Muscle layer of colon (tissue), 2 donors: Measurements from ENCODE around the gene CDK19.
"Not testable (repeated sequence)": the region's sequence is repeated elsewhere in the genome, so short reads cannot be mapped to it uniquely, and the experiment has no call there.

ENCODE experiments used
- H3K27ac ChIP-seq: one replicate; pipeline ENCODE4 v1.7.0; 2013; ENCODE audit warnings: low read depth, mild to moderate bottlenecking, low read length, moderate library complexity
- H3K27me3 ChIP-seq, 2 donors: one replicate each; pipeline ENCODE4 v1.7.0; 2013; ENCODE audit warnings: low read length in 2 of 2, mild to moderate bottlenecking in 2 of 2; ENCODE audit not compliant: insufficient read depth in 2 of 2, control insufficient read depth in 1 of 2
- H3K36me3 ChIP-seq: one replicate; pipeline ENCODE4 v1.7.0; 2013; ENCODE audit warnings: mild to moderate bottlenecking, low read length; ENCODE audit not compliant: insufficient read depth
- H3K4me1 ChIP-seq: one replicate; pipeline ENCODE4 v1.7.0; 2013; ENCODE audit warnings: mild to moderate bottlenecking, low read length; ENCODE audit not compliant: insufficient read depth
- H3K4me3 ChIP-seq, 2 donors: one replicate each; pipeline ENCODE4 v1.7.0; 2013; ENCODE audit warnings: low read length in 2 of 2, low read depth in 1 of 2, mild to moderate bottlenecking in 1 of 2, moderate library complexity in 1 of 2
- H3K9ac ChIP-seq: one replicate; pipeline ENCODE4 v1.7.0; 2013; ENCODE audit warnings: low read length
- H3K9me3 ChIP-seq: one replicate; pipeline ENCODE4 v1.7.0; 2013; ENCODE audit warnings: mild to moderate bottlenecking, low read length
- donor health status: abdominal sarcoma.
- donor health status: Adenocarcinoma of cecum.

CDK19 gene

DNA sequence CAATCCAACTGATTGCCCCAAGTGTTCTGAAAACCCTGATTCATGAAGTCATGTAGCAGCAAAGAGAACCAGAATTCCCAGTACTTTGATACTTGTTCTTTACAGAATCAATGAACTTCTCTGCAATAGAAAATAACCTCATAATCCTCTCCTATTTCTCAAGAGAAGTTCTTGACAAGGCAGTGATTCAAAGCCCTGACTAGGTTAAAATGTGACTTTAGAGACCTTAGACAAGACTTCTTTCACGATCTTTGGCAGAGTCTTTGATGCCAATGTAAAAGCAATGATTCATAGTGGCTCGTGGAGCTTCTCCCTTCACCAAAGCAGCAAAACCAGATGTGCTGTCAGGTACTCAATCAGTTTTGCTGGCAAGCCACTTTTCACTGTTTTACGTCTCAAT, 95.2 kb downstream of the CDK19 start:
- H3K4me1 ChIP-seq = no peaks in the 10 kb centered on the region
- no peaks in the 10 kb centered on the region for H3K27me3 ChIP-seq
- H3K9ac ChIP-seq = no peak overlapping the region
- no peaks in the 10 kb centered on the region for H3K9me3 ChIP-seq
- no peak overlapping the region for H3K27ac ChIP-seq
- H3K4me3 ChIP-seq = no peak overlapping the region
- H3K36me3 ChIP-seq = no peaks in the 10 kb centered on the region

DNA sequence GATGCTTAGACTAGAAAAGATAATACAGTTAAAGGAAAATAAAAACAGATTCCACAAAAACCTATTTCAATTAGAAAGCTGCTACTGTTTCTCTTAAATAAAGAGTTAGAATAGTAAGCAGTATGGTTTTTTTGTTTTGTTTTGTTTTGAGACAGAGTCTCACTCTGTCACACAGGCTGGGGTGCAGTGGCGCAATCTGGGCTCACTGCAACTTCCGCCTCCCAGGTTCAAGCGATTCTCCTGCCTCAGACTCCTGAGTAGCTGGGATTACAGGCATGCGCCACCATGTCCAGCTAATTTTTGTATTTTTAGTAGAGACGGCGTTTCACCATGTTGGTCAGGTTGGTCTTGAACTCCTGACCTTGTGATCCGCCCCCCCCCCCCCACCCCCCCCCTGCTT, 95.7 kb downstream of the CDK19 start:
- H3K4me1 ChIP-seq, H3K27me3 ChIP-seq, H3K9ac ChIP-seq, H3K4me3 ChIP-seq, H3K36me3 ChIP-seq, H3K27ac ChIP-seq, H3K9me3 ChIP-seq: not testable (repeated sequence)

- no peaks in the 10 kb centered on the region for H3K9me3 ChIP-seq
- H3K4me3 ChIP-seq = no peak overlapping the region
Measured at GRCh38 chr6:110714143-110714542, 101.1 kb downstream of the CDK19 start.

DNA sequence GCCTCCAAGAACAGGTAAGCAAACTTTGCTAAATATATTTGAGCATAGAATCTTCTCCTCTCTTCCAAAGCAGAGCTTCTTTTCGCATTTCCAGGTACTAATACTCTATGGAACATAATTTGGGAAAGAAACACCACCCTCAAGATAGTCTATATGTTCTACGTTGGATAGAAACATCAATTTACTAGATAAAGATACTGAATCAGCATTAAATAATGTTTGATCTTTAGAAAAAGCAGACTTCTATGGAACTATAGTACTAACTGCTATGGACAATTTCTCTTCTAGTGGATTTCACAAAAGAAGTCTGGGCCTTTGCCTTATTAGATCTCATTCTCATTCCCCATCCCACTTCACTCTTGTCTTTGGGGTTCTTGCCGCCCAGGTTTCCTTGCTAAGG, 103.0 kb downstream of the CDK19 start:
- Histone ChIP-seq H3K9ac (no peak overlapping the region), H3K27ac (no peak overlapping the region)

More at GRCh38 chr6:110714143-110714542, 101.1 kb downstream of the CDK19 start:
- Histone ChIP-seq H3K36me3 (no peaks in the 10 kb centered on the region), H3K4me1 (no peaks in the 10 kb centered on the region), H3K27ac (no peak overlapping the region), H3K9ac (no peak overlapping the region), H3K27me3 (no peaks in the 10 kb centered on the region)

GRCh38 chr6:110710115-110710514, 105.2 kb downstream of the CDK19 start:
- H3K27me3 ChIP-seq = no peaks in the 10 kb centered on the region
- H3K9ac ChIP-seq = no peak overlapping the region
- no peaks in the 10 kb centered on the region for H3K4me1 ChIP-seq
- H3K4me3 ChIP-seq = no peak overlapping the region
- no peaks in the 10 kb centered on the region for H3K36me3 ChIP-seq
- no peaks in the 10 kb centered on the region for H3K9me3 ChIP-seq
- H3K27ac ChIP-seq = no peak overlapping the region

More for the DNA sequence above, 103.0 kb downstream of the CDK19 start:
- no peaks in the 10 kb centered on the region for H3K9me3 ChIP-seq
- no peak overlapping the region for H3K4me3 ChIP-seq
- no peaks in the 10 kb centered on the region for H3K4me1 ChIP-seq
- no peaks in the 10 kb centered on the region for H3K36me3 ChIP-seq
- no peaks in the 10 kb centered on the region for H3K27me3 ChIP-seq

GRCh38 chr6:110708295-110708950, 106.8 kb downstream of the CDK19 start:
- H3K36me3 ChIP-seq = no peaks in the 10 kb centered on the region
- no peaks in the 10 kb centered on the region for H3K9me3 ChIP-seq
- no peaks in the 10 kb centered on the region for H3K27me3 ChIP-seq
- H3K27ac ChIP-seq = no peak overlapping the region
- no peaks in the 10 kb centered on the region for H3K4me1 ChIP-seq
- no peak overlapping the region for H3K9ac ChIP-seq
- no peak overlapping the region for H3K4me3 ChIP-seq

DNA sequence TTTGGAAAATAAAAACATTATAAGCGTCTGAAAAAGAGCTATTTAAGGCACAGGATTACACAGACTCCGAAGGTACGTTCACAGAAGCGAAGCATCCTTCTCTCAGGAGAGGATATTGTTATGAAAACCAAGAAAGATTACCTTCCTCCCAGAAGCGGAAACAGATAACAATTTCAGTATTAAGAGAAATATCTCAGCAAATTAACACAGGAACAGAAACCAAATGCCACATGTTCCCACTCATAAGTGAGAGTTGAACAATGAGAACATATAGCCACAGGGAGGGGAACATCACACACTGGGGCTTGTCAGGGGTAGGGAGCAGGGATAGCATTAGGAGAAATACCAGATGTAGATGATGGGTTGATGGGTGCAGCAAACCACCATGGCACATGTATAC, 109.7 kb downstream of the CDK19 start:
- no peak overlapping the region for H3K9ac ChIP-seq
- H3K27me3 ChIP-seq = no peaks in the 10 kb centered on the region
- no peaks in the 10 kb centered on the region for H3K4me1 ChIP-seq
- no peak overlapping the region for H3K27ac ChIP-seq
- H3K4me3 ChIP-seq = no peak overlapping the region
- H3K9me3 ChIP-seq = no peaks in the 10 kb centered on the region
- H3K36me3 ChIP-seq = no peaks in the 10 kb centered on the region

GRCh38 chr6:110703906-110704594, 111.2 kb downstream of the CDK19 start:
- Histone ChIP-seq H3K9ac (no peak overlapping the region), H3K4me3 (no peak overlapping the region), H3K9me3 (no peaks in the 10 kb centered on the region), H3K4me1 (no peaks in the 10 kb centered on the region), H3K27ac (no peak overlapping the region), H3K36me3 (no peaks in the 10 kb centered on the region), H3K27me3 (no peaks in the 10 kb centered on the region)

- no peak overlapping the region for H3K9ac ChIP-seq
- H3K9me3 ChIP-seq = no peaks in the 10 kb centered on the region
- no peak overlapping the region for H3K4me3 ChIP-seq
- H3K27ac ChIP-seq = no peak overlapping the region
- no peaks in the 10 kb centered on the region for H3K36me3 ChIP-seq
- no peaks in the 10 kb centered on the region for H3K4me1 ChIP-seq
- no peaks in the 10 kb centered on the region for H3K27me3 ChIP-seq
Measured at GRCh38 chr6:110703010-110703905, 112.0 kb downstream of the CDK19 start.

DNA sequence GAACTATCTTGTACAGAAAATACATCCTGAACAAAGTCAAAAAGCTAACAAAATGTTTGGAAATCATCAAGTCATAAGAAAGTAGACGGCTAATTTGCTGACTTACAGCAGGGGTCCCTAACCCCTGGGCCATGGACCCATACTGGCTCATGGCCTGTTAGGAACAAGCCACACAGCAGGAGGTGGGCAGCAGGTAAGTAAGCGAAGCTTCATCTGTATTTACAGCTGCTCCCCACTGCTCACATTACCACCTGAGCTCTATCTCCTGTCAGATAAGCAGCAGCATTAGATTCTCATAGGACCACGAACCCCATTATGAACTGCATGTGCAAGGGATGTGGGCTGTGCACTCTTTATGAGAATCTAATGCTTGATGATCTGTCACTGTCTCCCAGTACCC, 115.5 kb downstream of the CDK19 start:
- H3K27ac ChIP-seq = no peak overlapping the region
- no peaks in the 10 kb centered on the region for H3K36me3 ChIP-seq
- H3K4me1 ChIP-seq = no peaks in the 10 kb centered on the region
- no peak overlapping the region for H3K4me3 ChIP-seq
- H3K27me3 ChIP-seq = no peaks in the 10 kb centered on the region
- no peaks in the 10 kb centered on the region for H3K9me3 ChIP-seq
- no peak overlapping the region for H3K9ac ChIP-seq

DNA sequence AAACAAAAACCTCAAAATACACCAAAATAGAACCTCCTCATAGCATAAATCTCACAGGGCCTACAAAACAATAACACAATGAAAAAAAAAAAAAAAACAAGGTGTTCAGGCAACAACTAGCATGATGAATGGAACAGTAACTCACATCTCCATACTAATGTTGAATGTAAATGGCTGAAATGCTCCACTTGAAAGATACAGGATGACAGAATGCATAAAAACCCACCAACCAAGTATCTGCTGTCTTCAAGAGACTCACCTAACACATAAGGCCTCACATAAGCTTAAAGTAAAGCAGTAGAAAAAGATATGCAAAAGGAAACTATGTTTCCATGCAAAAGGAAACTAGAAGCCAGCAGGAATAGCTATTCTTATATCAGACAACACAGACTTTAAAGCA, 121.3 kb downstream of the CDK19 start:
- Histone ChIP-seq H3K27me3 (no peaks in the 10 kb centered on the region), H3K9ac (no peak overlapping the region), H3K36me3 (no peaks in the 10 kb centered on the region), H3K4me3 (no peak overlapping the region), H3K27ac (no peak overlapping the region), H3K4me1 (no peaks in the 10 kb centered on the region), H3K9me3 (no peaks in the 10 kb centered on the region)
